ENCODE measurements around the gene ACP4. TPM values are rescaled to one million over a fixed set of nuclear protein-coding genes. Genes with fewer than 3 reads are reported as not detected.
"Not testable (repeated sequence)": the region's sequence is repeated elsewhere in the genome, so short reads cannot be mapped to it uniquely, and the experiment has no call there.

The ACP4 gene
- total and polyA plus RNA-seq, 3 donors from 2014 or later = 0.43 to 4.0 (median 1.9) TPM

DNA sequence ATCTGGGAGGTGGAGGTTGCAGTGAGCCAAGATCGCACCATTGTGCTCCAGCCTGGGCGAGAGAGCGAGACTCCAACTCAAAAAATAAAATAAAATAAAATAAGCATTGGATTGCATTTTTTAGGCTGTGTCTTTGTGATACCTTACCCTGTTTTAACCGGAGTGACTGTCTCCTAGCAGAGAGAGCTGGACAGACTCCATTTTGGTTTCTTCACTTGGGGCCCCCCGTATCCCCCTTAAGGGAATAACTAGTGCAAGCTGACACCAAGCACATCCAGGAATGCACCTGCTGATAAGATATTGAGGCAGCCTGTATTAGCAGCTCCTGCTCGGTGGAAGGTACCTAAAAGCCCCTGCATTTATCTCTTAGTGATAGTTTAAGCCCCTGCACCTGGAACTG lies 40.7 kb upstream of the ACP4 start:
- Histone ChIP-seq H3K4me1 (no peaks in the 10 kb centered on the region), H3K36me3 (ENCODE audit: low read depth, missing control alignments) (no peaks in the 10 kb centered on the region), H3K27ac (no peak overlapping the region), H3K4me3 (no peak overlapping the region), H3K9me3 (no peaks in the 10 kb centered on the region), H3K27me3 (no peaks in the 10 kb centered on the region)
- intact Hi-C loops (cut with DNase I; ENCODE audit: low total_unique reads) = loop anchor here (5.0 kb wide), 1 partner anchor 648 kb away; no protein-coding TSS in a partner anchor
- no peak for DNase-seq
- TF ChIP-seq, protein P1, sequence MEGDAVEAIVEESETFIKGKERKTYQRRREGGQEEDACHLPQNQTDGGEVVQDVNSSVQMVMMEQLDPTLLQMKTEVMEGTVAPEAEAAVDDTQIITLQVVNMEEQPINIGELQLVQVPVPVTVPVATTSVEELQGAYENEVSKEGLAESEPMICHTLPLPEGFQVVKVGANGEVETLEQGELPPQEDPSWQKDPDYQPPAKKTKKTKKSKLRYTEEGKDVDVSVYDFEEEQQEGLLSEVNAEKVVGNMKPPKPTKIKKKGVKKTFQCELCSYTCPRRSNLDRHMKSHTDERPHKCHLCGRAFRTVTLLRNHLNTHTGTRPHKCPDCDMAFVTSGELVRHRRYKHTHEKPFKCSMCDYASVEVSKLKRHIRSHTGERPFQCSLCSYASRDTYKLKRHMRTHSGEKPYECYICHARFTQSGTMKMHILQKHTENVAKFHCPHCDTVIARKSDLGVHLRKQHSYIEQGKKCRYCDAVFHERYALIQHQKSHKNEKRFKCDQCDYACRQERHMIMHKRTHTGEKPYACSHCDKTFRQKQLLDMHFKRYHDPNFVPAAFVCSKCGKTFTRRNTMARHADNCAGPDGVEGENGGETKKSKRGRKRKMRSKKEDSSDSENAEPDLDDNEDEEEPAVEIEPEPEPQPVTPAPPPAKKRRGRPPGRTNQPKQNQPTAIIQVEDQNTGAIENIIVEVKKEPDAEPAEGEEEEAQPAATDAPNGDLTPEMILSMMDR (IDR thresholded peaks at IDR 0.05) = no peak
- TF ChIP-seq POLR2A (IDR thresholded peaks at IDR 0.05) = no peak
- WGBS, 2 donors = 46 to 56% methylated on average over 6 of the region's 6 CpGs

DNA sequence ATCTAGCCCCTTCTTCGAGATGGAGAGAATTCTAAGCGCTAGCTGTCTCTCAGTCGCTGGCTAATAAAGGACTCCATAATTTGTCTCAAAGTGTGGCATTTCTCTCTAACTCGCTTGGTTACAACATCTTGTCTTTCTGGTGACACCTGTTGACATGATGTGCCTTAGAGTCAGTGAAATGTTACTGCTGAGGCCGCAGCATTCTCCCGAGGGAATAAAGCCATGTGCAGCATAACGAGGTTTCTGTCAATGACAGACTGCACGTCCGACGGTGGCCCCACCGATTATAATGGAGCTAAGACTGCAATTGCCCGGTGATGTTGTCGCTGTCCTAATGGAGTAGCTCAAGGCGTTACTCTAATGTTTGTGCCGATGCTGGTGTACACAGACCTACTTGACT lies 40.2 kb upstream of the ACP4 start:
- no peaks in the 10 kb centered on the region for H3K36me3 ChIP-seq (ENCODE audit: low read depth, missing control alignments)
- DNase-seq = no peak
- WGBS, 2 donors = 55 to 64% methylated on average over 15 of the region's 15 CpGs
- H3K27ac ChIP-seq = no peak overlapping the region
- H3K4me1 ChIP-seq = no peaks in the 10 kb centered on the region
- intact Hi-C loops (cut with DNase I; ENCODE audit: low total_unique reads) = no loop called here
- H3K4me3 ChIP-seq = no peak overlapping the region
- H3K9me3 ChIP-seq = no peaks in the 10 kb centered on the region
- no peaks in the 10 kb centered on the region for H3K27me3 ChIP-seq
- no peak for TF ChIP-seq POLR2A (IDR thresholded peaks at IDR 0.05)
- TF ChIP-seq, protein P1 (IDR thresholded peaks at IDR 0.05) = no peak

DNA sequence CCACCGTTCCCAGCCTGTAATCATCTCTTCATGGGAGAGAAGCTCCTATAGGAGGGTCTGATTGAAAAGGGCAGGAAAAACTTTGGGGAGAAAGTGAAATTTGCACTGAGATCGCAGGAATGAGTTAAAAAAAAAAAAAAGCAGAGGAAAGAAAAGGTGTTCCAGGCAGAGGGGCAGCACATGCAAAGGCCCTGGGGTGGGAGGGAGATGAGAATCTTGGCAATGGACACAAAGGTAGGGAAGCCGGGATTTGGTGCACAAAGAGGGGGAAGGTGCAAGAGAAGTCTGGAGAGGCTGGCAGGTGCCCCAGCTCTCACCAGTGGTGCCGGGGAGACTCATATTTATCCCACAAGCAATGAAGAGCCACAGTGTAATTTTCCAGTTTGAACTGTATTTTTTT lies 36.3 kb upstream of the ACP4 start:
- Histone ChIP-seq H3K4me1 (no peaks in the 10 kb centered on the region), H3K27ac (no peak overlapping the region), H3K36me3 (ENCODE audit: low read depth, missing control alignments) (no peaks in the 10 kb centered on the region), H3K4me3 (no peak overlapping the region), H3K9me3 (no peaks in the 10 kb centered on the region), H3K27me3 (no peaks in the 10 kb centered on the region)
- 94 to 97% methylated on average over 4 of the region's 4 CpGs for WGBS, 2 donors
- intact Hi-C loops (cut with DNase I; ENCODE audit: low total_unique reads) = no loop called here
- DNase-seq = no peak
- TF ChIP-seq POLR2A (IDR thresholded peaks at IDR 0.05) = no peak
- TF ChIP-seq, protein P1 (IDR thresholded peaks at IDR 0.05) = no peak

DNA sequence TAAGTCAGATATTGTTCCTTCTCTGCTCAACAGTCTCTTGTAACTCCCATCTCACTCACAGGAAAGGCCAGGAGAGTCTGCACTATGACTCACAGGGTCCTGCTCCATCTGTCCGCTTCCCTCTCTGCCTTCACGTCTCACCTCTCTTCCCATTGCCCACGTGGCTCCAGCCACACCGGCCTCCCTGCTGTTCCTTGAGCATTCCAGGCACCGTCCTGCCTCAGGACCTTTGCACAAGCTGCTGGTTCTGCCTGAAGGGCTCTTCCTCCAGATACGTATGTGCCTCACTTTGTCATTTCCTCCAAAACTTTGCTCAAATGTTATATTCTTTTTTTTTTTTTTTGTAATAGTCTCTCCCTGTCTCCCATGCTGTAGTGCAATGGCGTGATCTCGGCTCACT lies 34.0 kb upstream of the ACP4 start:
- 72 to 79% methylated on average over 8 of the region's 8 CpGs for WGBS, 2 donors

DNA sequence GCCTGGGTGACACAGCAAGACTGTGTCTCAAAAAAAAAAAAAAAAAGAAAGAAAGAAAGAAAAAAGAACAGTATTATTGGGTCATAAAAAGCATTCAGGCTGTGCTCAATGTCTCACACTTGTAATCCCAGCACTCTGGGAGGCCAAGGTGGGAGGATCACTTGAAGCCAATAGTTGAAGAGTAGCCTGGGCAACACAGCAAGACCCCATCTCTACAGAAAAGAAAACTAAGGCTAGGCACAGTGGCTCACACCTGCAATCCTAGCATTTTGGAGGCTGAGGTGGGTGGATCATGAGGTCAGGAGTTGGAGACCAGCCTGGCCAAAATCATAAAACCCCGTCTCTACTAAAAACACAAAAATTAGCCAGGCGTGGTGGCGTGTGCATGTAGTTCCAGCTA lies 32.6 kb upstream of the ACP4 start:
- H3K36me3 ChIP-seq (ENCODE audit: low read depth, missing control alignments); H3K4me3 ChIP-seq; H3K27ac ChIP-seq; H3K4me1 ChIP-seq; intact Hi-C loops (cut with DNase I; ENCODE audit: low total_unique reads); H3K27me3 ChIP-seq; H3K9me3 ChIP-seq; DNase-seq: not testable (repeated sequence)
- WGBS, 2 donors = 78 to 96% methylated on average over 3 of the region's 3 CpGs

More for the DNA sequence above, 34.0 kb upstream of the ACP4 start:
- H3K4me3 ChIP-seq; H3K27me3 ChIP-seq; DNase-seq; H3K4me1 ChIP-seq; H3K36me3 ChIP-seq (ENCODE audit: low read depth, missing control alignments); H3K27ac ChIP-seq; intact Hi-C loops (cut with DNase I; ENCODE audit: low total_unique reads); H3K9me3 ChIP-seq: not testable (repeated sequence)

DNA sequence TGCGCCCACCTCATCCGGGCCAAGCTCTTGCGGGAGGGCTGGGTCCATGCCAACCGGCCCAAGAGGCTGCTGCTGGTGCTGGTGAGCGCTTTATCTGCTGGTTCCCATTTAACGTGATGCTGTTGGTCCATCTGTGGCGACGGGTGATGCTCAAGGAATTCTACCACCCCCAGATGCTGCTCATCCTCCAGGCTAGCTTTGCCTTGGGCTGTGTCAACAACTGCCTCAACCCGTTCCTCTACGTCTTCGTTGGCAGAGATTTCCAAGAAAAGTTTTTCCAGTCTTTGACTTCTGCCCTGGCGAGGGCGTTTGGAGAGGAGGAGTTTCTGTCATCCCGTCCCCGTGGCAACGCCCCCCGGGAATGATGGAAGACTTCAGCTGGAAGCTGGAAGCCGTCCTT lies 31.1 kb upstream of the ACP4 start:
- H3K36me3 ChIP-seq (ENCODE audit: low read depth, missing control alignments); H3K9me3 ChIP-seq; DNase-seq; H3K27me3 ChIP-seq; intact Hi-C loops (cut with DNase I; ENCODE audit: low total_unique reads); H3K27ac ChIP-seq; H3K4me3 ChIP-seq; H3K4me1 ChIP-seq: not testable (repeated sequence)
- 60 to 66% methylated on average over 16 to 18 of the region's 18 CpGs for WGBS, 2 donors

All from testis (tissue), 3 donors.